Measurements from ENCODE around the gene TMEM255B.

The TMEM255B gene

DNA sequence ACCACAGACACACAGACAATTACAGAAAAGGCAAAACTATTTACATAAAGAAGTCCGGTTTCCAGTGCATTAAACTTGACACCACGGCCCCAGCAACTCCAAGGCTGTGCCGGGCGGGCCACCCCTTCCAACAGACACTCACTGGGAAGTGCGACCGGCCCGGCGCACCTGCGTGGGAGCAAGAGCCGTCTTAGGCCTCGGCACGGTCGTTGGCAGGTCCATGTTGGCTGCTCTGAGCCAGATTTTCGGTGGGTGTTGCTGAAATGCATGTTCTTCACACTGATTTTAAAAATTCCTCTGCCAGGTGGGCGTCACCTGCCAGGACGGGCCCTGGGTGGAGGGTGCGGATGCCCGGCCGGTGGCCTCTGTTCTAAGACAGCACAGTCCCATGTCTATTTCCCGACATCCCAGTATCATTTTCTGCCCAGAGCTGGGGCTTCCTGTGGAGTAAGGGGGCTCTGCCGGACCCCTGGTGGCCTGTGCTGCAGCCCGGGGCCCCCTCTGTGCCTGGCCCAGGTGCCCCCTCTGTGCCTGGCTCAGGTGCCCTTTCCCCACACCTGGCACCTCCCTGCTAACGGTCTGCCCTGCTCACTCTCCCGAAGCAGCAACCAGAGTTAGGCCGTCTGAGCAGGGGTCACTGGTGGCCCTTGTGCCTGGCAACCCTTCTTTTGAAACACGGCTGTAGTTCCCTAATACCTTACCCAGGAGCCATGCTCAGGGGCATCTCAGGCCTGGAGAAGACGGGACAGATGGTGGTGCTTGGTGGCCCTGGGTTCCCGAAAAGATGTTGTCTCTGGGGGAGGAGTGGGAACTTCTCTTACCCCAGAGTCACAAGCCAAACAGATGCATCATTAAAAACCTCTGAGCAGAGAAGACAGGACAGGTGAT lies 9.2 kb downstream of the TMEM255B start:
- DNase-seq (ENCODE audit: low spot score) = no peak

GRCh38 chr13:113769106-113769505 lies 10.1 kb downstream of the TMEM255B start:
- no peak for DNase-seq (ENCODE audit: low spot score)

GRCh38 chr13:113769881-113770280 lies 10.9 kb downstream of the TMEM255B start:
- DNase-seq (ENCODE audit: low spot score) = no peak

GRCh38 chr13:113770441-113770840 lies 11.4 kb downstream of the TMEM255B start:
- DNase-seq (ENCODE audit: low spot score) = no peak

DNA sequence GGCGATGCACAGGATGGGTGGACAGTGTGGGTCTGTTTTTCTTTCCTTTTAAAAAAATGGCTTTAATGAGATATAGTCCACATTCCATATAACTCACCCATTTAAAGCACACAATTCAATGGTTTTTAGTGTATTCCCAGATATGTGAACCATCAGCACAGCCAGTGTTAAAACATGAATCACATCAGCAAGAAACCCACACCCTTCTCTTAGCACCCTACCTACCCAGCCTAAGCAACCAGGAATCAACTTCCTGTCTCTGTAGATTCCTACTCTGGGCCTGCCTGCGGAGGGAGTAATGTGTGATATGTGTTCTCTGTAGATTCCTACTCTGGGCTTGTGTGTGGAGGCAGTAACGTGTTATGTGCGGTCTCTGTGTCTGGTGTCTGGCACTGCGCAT lies 11.9 kb downstream of the TMEM255B start:
- DNase-seq (ENCODE audit: low spot score) = no peak

DNA sequence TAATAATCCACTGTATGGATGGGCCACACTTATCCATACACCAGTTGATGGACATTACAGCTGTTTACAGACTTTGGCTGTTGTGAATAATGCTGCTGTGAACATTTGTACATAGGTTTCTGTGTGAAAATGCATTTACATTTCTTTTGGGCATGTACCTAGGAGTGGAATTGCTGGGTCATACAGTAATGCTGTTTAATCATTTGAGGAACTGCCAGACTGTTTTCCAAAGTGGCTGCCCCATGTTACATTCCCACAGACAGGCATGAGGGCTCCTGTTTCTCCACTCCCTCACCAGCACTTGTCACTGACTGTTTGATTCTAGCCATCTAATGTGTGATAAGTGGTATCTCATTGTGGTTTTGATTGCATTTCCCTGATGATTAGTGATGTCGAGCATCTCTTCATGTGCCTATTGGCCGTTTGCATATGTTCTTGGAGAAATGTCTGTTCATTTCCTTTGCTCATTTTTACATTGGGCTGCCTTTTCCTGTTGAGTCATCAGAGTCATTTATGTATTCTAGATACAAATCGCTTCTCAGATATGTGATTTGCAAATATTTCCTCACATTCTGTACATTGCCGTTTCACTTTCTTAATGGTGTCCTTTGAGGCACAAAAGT lies 12.8 kb downstream of the TMEM255B start:
- no peak for DNase-seq (ENCODE audit: low spot score)

GRCh38 chr13:113774177-113775107 lies 15.4 kb downstream of the TMEM255B start:
- no peak for DNase-seq (ENCODE audit: low spot score)

DNA sequence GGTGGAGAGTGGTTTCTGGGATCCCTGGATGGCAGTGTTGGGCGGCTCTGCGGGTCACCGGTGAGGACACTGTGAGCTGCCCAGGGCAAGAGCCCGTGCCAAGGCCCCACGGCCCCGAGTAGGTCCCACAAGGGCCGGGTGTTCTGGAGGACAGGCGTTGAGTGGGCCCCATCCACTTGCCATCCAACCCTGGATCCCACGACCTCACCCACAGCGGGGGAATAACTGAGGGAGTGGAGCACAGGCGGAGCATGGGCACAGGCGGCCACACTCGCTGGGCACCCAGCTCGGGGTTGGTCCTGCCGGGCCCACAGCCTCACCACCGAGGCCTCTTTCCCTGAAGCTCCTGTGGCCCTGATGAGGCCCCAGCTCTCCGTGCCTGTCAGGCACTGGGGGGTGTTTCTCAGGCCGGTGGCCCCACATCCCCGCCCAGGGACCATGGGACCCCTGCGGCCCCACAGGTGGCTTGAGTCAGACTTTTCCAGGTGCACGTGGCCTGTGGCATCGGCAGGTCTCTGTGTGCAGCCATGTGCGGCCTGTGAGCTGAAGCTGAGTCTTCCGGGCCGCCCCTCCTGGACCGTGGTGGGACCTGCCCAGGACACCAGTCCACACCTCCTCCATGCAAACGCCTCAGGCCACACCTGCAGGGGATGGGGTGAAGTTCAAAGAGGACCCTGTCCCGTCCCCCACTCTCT lies 16.6 kb downstream of the TMEM255B start:
- DNase-seq (ENCODE audit: low spot score) = no peak

DNA sequence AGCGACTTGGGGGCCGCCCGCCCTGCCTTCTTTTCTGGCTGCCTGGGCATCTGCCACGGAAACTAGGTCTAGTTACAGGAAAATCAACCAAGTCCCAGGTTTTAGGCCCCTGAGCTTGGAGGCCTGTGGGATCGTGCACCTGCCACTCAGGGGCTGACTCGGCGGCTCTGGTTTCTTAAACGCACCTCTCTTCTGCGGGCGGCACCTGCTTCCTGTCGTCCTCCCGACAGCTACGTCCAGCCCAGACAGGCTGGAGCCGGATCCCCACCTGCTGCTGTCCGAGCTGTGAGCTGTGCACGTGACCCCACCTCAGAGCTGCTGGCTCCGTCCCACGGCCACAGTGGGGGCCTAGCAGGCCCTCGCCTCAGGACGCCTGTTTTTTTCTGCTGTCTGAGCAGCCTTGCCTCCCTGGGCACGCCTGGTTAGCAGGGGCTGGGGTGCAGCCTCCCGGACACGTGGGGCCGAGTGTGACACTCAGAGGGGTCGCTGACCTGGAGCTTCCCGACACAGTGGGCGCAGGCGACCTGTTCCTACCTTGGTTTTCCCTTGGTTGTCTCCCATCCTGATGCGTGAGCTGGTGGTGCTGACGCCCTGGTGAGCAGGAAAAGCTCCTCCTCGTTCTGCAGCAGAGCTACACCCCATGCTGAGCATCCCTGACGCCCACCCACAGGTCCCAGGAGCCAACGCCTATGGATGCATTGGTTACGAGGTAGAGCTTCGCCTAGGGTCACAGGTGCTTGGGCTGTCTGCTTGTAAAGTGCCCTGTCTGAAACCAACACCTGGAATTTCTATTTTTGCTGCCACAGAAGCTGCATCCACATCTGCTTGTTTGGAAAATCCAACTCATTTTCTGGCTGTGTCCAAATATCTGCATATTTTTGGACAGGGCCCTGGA lies 17.5 kb downstream of the TMEM255B start:
- DNase-seq (ENCODE audit: low spot score) = no peak

- no peak for DNase-seq (ENCODE audit: low spot score)
Observed at GRCh38 chr13:113777311-113778260, 18.6 kb downstream of the TMEM255B start.

DNA sequence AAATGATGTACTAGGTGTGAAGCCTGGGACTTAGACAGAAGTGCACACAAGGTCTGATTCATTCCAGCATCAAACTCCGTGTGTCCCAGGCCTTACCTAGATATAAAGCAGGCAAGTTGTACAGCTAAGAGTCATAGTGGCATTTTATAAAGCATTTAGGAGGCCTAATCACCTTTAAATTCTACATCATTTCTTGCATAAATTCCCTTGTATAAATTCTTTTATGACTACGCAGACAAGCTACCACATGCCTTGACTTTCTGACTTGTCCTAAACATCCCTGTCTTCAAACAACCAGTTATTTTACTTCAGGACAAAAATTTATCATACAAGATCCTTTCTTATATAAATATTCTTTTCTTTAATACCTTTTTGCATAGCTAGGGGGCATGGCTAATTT lies 22.5 kb downstream of the TMEM255B start:
- no peak for DNase-seq (ENCODE audit: low spot score)

DNA sequence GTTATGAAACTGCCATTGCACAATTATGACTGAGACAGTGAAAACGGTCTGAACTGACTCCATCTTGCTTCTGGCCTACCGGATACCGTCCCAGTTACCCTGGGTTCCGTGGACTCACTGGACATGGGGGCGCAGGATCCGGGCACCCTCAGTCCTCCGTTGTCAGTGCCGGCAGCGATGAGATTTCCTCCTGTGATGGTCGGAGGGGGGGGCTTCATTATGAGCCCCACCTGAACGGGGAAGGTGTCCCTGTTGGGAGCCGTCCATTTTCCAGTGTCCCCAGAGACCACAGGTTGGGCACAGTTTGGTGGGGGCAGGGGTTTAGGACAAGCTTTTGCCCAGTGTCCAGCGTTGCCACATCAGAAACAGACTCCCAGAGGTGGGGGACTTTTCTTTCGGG lies 23.4 kb downstream of the TMEM255B start:
- no peak for DNase-seq (ENCODE audit: low spot score)

DNA sequence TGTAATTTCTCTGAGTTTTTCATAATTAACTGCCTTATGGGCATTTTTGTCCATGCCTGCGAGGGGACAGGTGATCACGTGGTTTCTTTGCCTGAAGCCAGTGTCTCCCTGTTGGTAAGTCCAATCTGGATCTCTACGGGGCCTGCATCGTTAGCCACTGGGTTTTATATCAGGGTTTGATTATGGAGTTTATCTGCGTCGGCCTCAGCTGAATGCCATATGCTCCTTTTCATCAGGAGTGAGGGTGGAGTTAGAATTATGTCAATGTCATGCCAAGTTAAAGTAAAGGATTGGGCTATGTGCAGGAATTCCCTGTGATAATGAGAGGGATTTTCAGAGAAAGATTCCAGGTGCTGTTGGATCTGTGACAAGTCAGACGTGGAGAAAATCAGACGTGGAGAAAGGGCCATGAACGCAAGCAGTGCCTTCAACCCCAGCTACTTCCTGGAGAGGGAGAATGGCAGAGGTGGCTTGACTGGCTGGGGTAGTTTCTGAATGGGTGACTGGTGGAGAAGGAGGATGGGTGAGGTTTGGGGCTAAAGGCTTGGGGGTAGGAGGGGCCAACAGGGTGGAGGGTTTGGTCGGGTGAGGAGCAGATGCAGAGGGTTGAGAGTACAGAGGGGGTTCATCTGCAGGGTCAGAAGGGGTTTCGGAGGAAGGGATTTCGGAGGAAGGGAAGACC lies 24.3 kb downstream of the TMEM255B start:
- DNase-seq (ENCODE audit: low spot score) = no peak

DNA sequence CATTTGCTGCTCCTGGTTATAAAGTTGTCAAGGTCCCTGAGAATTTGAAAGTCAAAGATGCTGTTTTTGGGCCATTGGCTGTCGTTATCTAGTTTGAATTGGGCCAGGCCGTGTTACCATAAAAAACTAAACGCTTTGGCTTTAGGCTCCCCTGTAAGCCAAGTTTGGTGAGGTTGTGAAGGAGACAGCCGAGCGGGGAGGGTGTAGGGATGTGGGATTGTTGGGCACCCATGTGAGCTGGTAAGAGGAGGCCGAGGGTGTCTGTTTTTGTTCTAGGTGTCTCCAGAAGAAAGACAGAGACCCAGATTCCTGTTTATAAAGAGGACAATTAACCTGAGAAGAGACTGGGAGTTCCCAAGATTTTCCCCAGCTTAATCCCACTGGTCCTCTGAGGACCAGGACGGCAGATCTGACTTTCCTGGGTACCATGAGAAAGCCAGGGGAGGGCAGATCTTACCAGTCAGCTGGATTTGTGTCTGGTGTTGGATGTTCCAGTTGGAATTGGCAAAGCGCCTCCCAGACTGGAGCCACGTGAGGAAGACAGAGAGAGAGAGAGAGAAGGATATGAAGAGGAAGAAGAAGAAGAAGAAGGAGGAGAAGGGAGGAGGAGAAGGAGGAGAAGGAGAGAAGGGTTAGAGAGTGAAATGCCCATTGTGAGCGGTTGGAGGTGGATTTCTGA lies 25.1 kb downstream of the TMEM255B start:
- DNase-seq (ENCODE audit: low spot score) = no peak

- DNase-seq (ENCODE audit: low spot score) = no peak
Observed at GRCh38 chr13:113784645-113785024, 25.6 kb downstream of the TMEM255B start.

DNA sequence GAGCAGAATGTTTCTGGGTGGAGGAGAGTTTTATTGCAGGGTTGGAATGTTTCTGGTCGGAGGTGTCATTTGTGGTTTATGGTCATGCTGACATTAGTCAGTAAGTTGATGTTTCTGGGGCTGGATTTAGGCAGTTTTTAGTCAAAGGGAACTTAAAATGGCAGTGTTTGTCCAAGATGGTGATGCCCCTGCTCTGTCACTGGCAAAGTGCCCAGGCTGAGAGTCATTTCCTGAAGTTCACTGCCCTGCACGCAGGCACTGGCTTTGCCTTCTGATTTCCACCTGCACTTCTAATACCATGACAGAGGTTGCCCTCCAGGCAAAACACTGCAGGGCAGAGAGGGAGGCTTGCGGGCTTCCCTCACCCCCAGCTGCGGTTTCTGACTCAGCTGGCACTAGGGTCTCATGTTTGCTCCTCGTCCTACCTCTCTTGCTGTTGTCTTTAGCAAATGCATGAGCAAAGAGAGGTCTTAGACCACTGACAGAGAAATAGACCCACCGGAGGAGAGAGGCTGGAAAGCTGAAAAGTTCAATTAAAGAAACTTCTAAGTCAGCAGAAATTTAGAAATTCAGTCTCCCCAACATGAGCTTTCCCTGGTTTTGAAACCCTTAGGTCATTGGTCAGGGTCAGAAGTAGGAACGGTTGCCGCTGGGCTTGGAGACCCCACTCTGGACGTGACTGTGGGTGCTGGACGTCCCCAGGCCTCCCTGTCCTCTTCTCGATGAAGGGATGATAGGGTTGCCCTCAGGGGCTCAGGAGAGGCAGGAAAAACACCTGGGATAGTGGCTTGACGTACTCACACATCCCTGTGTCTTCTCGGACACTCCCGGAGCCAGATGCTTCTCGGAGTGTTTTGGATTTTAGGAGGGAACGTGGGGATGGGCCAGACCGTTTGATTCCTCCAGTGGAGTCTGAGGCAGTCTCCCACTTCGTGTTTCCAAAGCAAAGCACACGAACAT lies 26.3 kb downstream of the TMEM255B start:
- DNase-seq (ENCODE audit: low spot score) = peak; percentile 86

- DNase-seq (ENCODE audit: low spot score) = no peak
Observed at GRCh38 chr13:113786262-113786841, 27.3 kb downstream of the TMEM255B start.
